ENCODE data around the gene CACNA1H.
"Not testable (repeated sequence)": the region's sequence is repeated elsewhere in the genome, so short reads cannot be mapped to it uniquely, and the experiment has no call there.

Gene CACNA1H

DNA sequence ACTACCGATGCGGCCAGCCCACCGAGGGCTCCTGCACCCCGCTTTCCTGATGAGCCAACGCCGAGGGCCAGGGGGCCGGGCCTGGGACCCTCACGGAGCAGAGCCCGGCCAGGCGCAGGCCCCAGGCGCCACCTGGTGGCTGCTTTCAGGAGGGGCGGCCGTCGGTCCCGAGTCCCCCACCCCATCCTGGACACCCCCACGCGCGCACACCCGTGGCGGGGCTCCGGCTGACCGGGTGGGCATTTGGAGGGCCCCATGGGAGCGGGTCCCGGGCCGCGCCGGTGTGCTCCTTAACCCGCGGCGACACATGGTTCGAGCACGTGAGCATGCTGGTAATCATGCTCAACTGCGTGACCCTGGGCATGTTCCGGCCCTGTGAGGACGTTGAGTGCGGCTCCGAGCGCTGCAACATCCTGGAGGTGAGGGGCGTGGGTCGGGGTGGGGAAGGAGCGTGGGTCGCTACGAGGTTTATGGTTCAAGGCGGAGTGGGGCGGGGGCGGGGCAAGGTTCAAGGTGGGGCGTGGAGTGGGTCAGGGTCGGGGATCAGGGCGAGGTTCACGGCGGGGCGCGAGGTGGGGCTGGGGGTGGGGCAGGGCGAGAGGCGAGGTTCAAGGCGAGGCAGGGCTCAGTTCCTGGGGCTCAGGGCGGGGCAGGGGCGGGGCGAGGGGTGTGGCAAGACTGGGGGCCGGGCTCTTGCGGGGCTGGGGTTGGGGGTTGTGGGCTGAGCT is 41.9 kb downstream of the CACNA1H start:
- no peak for DNase-seq

DNA sequence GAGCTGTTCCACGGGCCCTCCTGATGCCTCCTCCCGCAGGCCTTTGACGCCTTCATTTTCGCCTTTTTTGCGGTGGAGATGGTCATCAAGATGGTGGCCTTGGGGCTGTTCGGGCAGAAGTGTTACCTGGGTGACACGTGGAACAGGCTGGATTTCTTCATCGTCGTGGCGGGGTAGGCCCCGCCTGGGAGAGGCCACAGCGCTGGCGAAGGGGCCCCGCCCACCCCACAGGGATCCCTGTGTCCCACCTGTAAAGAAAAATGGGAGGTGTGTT is 42.4 kb downstream of the CACNA1H start:
- no peak for DNase-seq

GRCh38 chr16:1196494-1196893 is 43.6 kb downstream of the CACNA1H start:
- DNase-seq, result no peak

DNA sequence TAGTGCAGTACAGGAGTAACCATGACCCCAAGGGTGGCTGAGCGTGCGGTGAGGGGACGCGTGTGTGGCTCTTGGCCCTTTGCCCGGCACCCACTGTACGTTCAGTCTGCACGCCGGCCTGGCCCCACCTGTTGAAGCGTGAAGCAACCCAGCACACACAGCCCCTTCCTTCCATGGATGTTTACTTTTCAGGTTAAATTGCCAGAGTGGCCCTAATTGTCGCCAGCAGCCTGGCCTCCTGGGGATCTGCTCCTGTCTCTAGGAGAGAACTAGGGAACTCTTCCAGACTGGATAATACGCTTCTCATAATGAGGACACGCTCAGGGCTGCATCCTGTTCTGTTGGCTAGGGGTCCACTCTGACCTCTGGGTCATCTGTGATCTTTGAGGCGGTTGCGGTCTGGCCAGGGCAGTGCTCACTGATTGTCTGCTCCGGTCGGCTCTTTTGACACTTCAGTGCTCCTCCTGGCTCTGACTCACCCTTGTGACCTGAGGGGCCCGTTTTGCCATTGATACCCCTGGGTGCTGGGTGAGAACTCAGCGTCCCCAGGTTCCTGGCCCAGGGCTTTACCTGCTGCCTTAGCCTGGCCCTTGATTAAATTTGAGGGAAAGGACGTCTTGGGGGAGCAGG is 44.4 kb downstream of the CACNA1H start:
- DNase-seq, result no peak

- no peak for DNase-seq
Observed at GRCh38 chr16:1198194-1198593, 45.3 kb downstream of the CACNA1H start.

- DNase-seq, result not testable (repeated sequence)
Observed at GRCh38 chr16:1198671-1199346, 45.9 kb downstream of the CACNA1H start.

DNA sequence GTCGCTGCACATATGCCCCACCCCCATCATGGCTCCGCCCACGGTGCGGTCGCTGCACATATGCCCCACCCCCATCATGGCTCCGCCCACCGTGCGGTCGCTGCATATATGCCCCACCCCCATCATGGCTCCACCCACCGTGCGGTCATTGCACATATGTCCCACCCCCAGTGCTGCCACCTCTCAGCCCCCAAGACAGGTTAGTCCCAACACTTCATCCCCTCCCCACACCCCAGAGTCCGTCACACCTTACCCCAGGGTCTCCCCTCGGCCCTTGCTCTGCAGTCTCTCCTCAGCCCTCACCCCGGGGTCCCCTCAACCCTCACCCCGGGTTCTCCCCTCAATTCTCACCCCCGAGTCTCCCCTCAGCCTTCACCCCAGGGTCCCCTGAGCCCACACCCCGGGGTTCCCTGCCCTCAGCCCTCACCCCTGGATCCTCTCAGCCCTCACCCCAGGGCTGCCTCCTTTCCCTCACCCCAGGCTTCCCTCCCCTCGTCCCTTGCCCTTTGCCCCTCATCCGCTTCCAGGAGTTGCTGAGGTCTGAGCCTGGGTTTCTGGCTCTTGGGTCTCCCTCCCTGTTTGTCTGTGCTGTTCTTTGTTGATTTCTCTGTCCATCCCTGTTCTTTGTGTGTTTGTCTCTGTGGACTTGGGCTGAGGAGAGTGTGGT is 46.6 kb downstream of the CACNA1H start:
- DNase-seq, result no peak

- no peak for DNase-seq
Observed at GRCh38 chr16:1200014-1200627, 47.2 kb downstream of the CACNA1H start.

DNA sequence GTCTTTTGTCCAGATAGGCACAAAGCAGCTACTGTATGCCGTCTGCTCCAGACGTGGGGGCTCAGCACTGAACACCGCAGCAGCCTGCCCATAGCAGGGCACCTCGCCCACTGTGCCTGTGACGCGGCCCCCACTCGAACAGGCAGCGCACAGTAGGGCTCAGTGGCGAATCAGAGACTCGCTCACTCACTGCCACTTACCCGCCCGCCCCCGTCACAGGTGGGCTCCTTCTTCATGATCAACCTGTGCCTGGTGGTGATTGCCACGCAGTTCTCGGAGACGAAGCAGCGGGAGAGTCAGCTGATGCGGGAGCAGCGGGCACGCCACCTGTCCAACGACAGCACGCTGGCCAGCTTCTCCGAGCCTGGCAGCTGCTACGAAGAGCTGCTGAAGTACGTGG is 48.5 kb downstream of the CACNA1H start:
- no peak for DNase-seq

DNA sequence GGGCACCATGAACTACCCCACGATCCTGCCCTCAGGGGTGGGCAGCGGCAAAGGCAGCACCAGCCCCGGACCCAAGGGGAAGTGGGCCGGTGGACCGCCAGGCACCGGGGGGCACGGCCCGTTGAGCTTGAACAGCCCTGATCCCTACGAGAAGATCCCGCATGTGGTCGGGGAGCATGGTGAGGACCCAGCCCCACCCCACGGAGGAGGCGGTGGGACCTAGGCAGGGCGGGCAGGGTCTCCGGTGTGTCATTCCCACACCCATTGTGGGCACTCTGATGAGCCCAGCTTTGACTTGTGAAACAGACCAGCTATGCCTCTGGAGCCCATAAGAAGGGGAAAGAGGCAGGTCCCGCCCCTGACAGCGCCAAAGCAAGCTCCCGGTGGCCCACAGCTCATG is 49.4 kb downstream of the CACNA1H start:
- DNase-seq, result no peak

DNA sequence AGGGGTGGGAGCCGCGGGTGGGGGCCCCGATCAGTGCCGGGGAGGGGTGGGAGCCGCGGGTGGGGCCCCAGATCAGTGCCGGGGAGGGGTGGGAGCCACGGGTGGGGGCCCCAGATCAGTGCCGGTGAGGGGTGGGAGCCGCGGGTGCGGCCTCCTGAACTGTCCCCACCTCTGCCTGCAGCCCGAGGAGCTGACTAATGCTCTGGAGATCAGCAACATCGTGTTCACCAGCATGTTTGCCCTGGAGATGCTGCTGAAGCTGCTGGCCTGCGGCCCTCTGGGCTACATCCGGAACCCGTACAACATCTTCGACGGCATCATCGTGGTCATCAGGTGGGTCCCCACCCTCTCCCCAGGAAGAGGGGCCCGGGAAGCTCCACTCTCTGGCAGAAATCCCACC is 52.0 kb downstream of the CACNA1H start:
- no peak for DNase-seq

DNA sequence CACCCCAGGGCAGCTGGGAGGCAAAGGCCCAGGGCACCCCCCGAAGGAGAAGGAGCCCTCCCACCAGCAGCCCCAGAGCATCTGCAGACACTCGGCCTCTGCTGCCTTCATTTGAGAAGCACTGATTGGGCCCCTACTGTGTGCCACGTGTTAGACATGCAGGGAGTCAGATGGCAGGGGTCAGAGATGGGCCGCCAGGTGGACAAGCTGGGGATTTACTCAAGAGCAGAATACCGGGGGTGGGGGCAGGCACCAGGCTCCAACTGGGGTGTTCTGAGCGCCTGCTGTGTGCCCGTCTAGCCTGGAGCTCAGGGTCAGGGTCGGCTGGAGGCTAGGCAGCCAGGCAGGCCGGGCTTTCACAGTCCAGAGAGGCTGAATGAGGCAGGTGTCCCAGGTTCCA is 53.4 kb downstream of the CACNA1H start:
- no peak for DNase-seq

GRCh38 chr16:1206786-1207185 is 53.9 kb downstream of the CACNA1H start:
- no peak for DNase-seq

GRCh38 chr16:1208239-1208830 is 55.4 kb downstream of the CACNA1H start:
- DNase-seq, result no peak

GRCh38 chr16:1209081-1209480 is 56.2 kb downstream of the CACNA1H start:
- no peak for DNase-seq

- DNase-seq, result no peak
Observed at GRCh38 chr16:1210461-1210860, 57.6 kb downstream of the CACNA1H start.

DNA sequence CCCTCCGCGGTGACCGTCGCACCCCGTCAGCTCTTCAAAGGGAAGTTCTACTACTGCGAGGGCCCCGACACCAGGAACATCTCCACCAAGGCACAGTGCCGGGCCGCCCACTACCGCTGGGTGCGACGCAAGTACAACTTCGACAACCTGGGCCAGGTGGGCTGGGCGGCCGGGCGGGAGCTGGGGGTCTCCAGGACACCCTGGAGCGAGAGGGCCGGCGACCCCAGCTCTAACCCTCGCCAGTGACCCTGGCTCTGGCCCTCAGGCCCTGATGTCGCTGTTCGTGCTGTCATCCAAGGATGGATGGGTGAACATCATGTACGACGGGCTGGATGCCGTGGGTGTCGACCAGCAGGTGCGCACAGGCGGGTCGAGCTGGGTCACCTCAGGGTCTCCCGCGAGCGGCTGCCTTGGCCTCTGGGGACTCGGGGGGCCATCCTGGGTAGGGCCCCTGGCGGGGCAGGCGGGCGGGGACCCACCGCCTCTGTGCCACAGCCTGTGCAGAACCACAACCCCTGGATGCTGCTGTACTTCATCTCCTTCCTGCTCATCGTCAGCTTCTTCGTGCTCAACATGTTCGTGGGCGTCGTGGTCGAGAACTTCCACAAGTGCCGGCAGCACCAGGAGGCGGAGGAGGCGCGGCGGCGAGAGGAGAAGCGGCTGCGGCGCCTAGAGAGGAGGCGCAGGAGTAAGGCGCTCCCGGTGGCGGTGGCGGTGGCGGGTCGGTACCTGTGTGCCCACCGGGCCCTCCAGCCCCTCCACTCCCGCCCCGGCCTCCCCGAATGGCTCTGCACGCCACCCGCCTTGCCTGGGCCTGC is 58.8 kb downstream of the CACNA1H start:
- DNase-seq, result no peak

- no peak for DNase-seq
Observed at GRCh38 chr16:1212616-1213194, 59.8 kb downstream of the CACNA1H start.

GRCh38 chr16:1213231-1213630 is 60.3 kb downstream of the CACNA1H start:
- no peak for DNase-seq

- no peak for DNase-seq
Observed at GRCh38 chr16:1213796-1214372, 61.0 kb downstream of the CACNA1H start.

GRCh38 chr16:1214719-1215118 is 61.8 kb downstream of the CACNA1H start:
- no peak for DNase-seq
